GM12878 (cell line): ENCODE measurements around the gene FRS3. TPM values are rescaled to one million over a fixed set of nuclear protein-coding genes. Genes with fewer than 3 reads are reported as not detected.

ENCODE experiments used
- ATAC-seq: fragments of 200-7000 bp; cut with Tn5 transposase; 3 replicates; pipeline ENCODE4 v1.9.1; 2020; ENCODE audit warnings: mild to moderate bottlenecking, moderate library complexity
- BruUV-seq: library from RNA; stranded (reverse); fragments of 400-500 nt; replicated peaks from 2 replicates; lab custom pipeline; 2021; lab: Mats Ljungman, UMichigan
- CTCF ChIA-PET: fragments of 300-600 bp; sonication (Branson Sonifier 250); formaldehyde crosslinking; extraction: SDS; loops from one replicate; lab custom pipeline; 2021; ENCODE audit warnings: inconsistent platforms; lab: Yijun Ruan, JAX
- POLR2A ChIA-PET: fragments of 350-600 bp; formaldehyde crosslinking; extraction: SDS; loops from one replicate; lab custom pipeline; 2021; ENCODE audit warnings: inconsistent platforms; lab: Charles Lee
- RAD21 ChIA-PET: fragments of 300-600 bp; sonication (Branson Sonifier 250); formaldehyde crosslinking; loops from one replicate; lab custom pipeline; 2023; ENCODE audit warnings: antibody characterized with exemption; ENCODE audit not compliant: unreplicated experiment; lab: Charles Lee
- SMC1A ChIA-PET: fragments of 300-600 bp; sonication (Branson Sonifier 250); formaldehyde crosslinking; loops from one replicate; lab custom pipeline; 2023; ENCODE audit not compliant: unreplicated experiment, uncharacterized antibody; lab: Charles Lee
- DNase-seq: peaks from one replicate; pipeline ENCODE4 v3.0.0-alpha.2; 2011; ENCODE audit warnings: low read depth, low spot score
- FAIRE-seq: peaks from 3 replicates; lab custom pipeline; 2011; peaks lifted over from hg19 to GRCh38; lab: Jason Lieb, UNC
- H2AFZ ChIP-seq: 2 replicates; pipeline ENCODE4 v1.6.0; 2011; ENCODE audit warnings: low read depth, low read length, control low read depth; ENCODE audit not compliant: control insufficient read depth
- H3K27ac ChIP-seq: 2 replicates; pipeline ENCODE4 v1.5.1; 2011; ENCODE audit warnings: control low read depth; ENCODE audit not compliant: control insufficient read depth, insufficient read depth
- H3K27me3 ChIP-seq, 2 experiments: replicated peaks in 1 of 2; 2 replicates each; pipeline versions ENCODE4 v1.6.0 to v1.6.1; 2011; ENCODE audit warnings: low read length in 1 of 2; ENCODE audit not compliant: control insufficient read depth in 2 of 2, insufficient read depth in 2 of 2
- H3K36me3 ChIP-seq, 2 experiments: 2 replicates each; pipeline ENCODE4 v1.5.1; 2011; ENCODE audit warnings: low read length in 1 of 2; ENCODE audit not compliant: control insufficient read depth in 2 of 2, insufficient read depth in 2 of 2
- H3K4me1 ChIP-seq: 2 replicates; pipeline ENCODE4 v1.6.1; 2011; ENCODE audit warnings: mild to moderate bottlenecking, low read length, moderate library complexity, mixed read lengths; ENCODE audit not compliant: control insufficient read depth, insufficient read depth
- H3K4me2 ChIP-seq: 2 replicates; pipeline ENCODE4 v1.6.0; 2011; ENCODE audit warnings: control low read depth; ENCODE audit not compliant: control insufficient read depth, insufficient read depth
- H3K4me3 ChIP-seq: fragments of 200-600 bp; sonication (generic); 2 replicates; pipeline ENCODE4 v1.5.1; 2016
- H3K79me2 ChIP-seq: 2 replicates; pipeline ENCODE4 v1.6.0; 2011; ENCODE audit warnings: low read length; ENCODE audit not compliant: control insufficient read depth, insufficient read depth
- H3K9ac ChIP-seq: 2 replicates; pipeline ENCODE4 v1.8.0; 2011; ENCODE audit warnings: low read length, control low read depth, mixed read lengths; ENCODE audit not compliant: control insufficient read depth, insufficient read depth
- H3K9me3 ChIP-seq: replicated peaks from 3 replicates; pipeline ENCODE4 v1.5.1; 2011; ENCODE audit warnings: mild to moderate bottlenecking, low read length; ENCODE audit not compliant: control insufficient read depth, insufficient read depth
- H4K20me1 ChIP-seq: 2 replicates; pipeline ENCODE4 v1.6.0; 2011; ENCODE audit not compliant: control insufficient read depth, insufficient read depth
- BCLAF1 ChIP-seq: fragments of 450-650 bp; IDR thresholded peaks from 2 replicates; pipeline ENCODE4 v1.6.1; 2017; ENCODE audit warnings: antibody characterized with exemption, mild to moderate bottlenecking, moderate library complexity
- MYC ChIP-seq: IDR thresholded peaks from 2 replicates; pipeline ENCODE4 v1.6.1; 2011; ENCODE audit warnings: mild to moderate bottlenecking, low read length, moderate library complexity, inconsistent platforms; ENCODE audit not compliant: insufficient read depth, insufficient replicate concordance, insufficient read length, severe bottlenecking
- RELA ChIP-seq: fragments of 450-650 bp; IDR thresholded peaks from 2 replicates; pipeline ENCODE4 v1.8.0; 2014; ENCODE audit warnings: borderline replicate concordance; ENCODE audit not compliant: partially characterized antibody
- REST ChIP-seq: IDR thresholded peaks from 2 replicates; pipeline ENCODE4 v1.6.1; 2012; ENCODE audit warnings: mild to moderate bottlenecking, low read depth, low read length
- SUPT20H ChIP-seq: IDR thresholded peaks from 2 replicates; pipeline ENCODE4 v1.6.1; 2011; ENCODE audit warnings: low read depth, mild to moderate bottlenecking, low read length, moderate library complexity, borderline replicate concordance; ENCODE audit not compliant: control insufficient read depth
- TBL1XR1 ChIP-seq: IDR thresholded peaks from 2 replicates; pipeline ENCODE4 v1.6.1; 2012; ENCODE audit warnings: low read depth, low read length, improper control_type of control experiment
- TCF12 ChIP-seq: IDR thresholded peaks from 2 replicates; pipeline ENCODE4 v1.6.1; 2011; ENCODE audit warnings: low read depth, mild to moderate bottlenecking, low read length
- ZNF622 ChIP-seq: fragments of 450-650 bp; IDR thresholded peaks from 2 replicates; pipeline ENCODE4 v1.6.1; 2017; ENCODE audit warnings: mild to moderate bottlenecking, inconsistent platforms
- WGBS: methylation state at CpG from one replicate; pipeline ENCODE4 v1.1.6; 2016; ENCODE audit warnings: low lambda C conversion rate; ENCODE audit not compliant: insufficient replicate concordance, insufficient coverage; ENCODE audit errors: missing lambda C conversion rate; 5-methylcytosine and 5-hydroxymethylcytosine counted together
- in situ Hi-C: fragments of 300-500 bp; cut with MboI; formaldehyde crosslinking; loops from 9 replicates; pipeline ENCODE4 v1.14.3; 2018; ENCODE audit warnings: mixed read lengths
- intact Hi-C: fragments of 100-400 bp; cut with micrococcal nuclease; formaldehyde crosslinking; loops from one replicate; pipeline ENCODE4 v1.14.2; 2022; ENCODE audit not compliant: unreplicated experiment
- polyA plus RNA-seq, 11 experiments: library from polyadenylated mRNA; depleted of rRNA in 4 of 11; unstranded in 6 of 11; stranded (reverse) in 5 of 11; fragments of >200 nt; fragmentation: Nextera tagmentation in 4 of 11; fragmentation: Illumina TruSeq in 1 of 11; extraction: Ambion mirVana in 4 of 11; extraction: Trizol in 1 of 11; gene quantifications; 1 replicate in 1 of 11; 2 replicates in 10 of 11; pipeline versions ENCODE4 v1.2.1 to v1.2.3, GENCODE V29; 2011 to 2016; ENCODE audit warnings: inconsistent platforms in 2 of 11, missing spikeins in 2 of 11, low read depth in 1 of 11
- total RNA-seq, 4 experiments: library from RNA; depleted of rRNA in 3 of 4; stranded (reverse); fragments of >200 nt in 3 of 4; fragmentation: Illumina TruSeq in 1 of 4; extraction: Trizol in 1 of 4; gene quantifications; 2 replicates each; pipeline versions ENCODE4 v1.2.1 to v1.2.3, GENCODE V29; 2013 to 2021
- TF ChIP-seq, protein P1 (sequence below): fragments of 450-650 bp; formaldehyde crosslinking; IDR thresholded peaks from 2 replicates; pipeline ENCODE4 v1.4.0; 2022; ENCODE audit warnings: mild to moderate bottlenecking, moderate library complexity
- TF ChIP-seq, protein P2 (sequence below): IDR thresholded peaks from 2 replicates; pipeline ENCODE4 v1.6.1; 2012; ENCODE audit warnings: low read length, inconsistent platforms

Gene FRS3
- total and polyA plus RNA-seq, 10 of the 15 experiments (the other 5 are each of a cell fraction or from before 2014, with no cell fraction given): 0.05 to 3.4 (median 1.5) TPM

GRCh38 chr6:41747256-41748101, 32.2 kb downstream of the FRS3 start, which contains the start of gene PGC:
PGC (minus strand) TSS chr6:41747397; CDS start chr6:41747334, 63 bp downstream.
- Histone ChIP-seq H3K79me2 (no peaks in the 10 kb centered on the region), H3K9me3 (no peaks in the 10 kb centered on the region), H3K4me1 (no peaks in the 10 kb centered on the region), H2AFZ (no peak within 1 kb of the TSS), H3K27ac (no peak within 1 kb of the TSS), H3K36me3 (no peaks in the 10 kb centered on the region), H3K4me2 (no peak within 1 kb of the TSS), H3K9ac (no peak within 1 kb of the TSS), H4K20me1 (no peaks in the 10 kb centered on the region), H3K4me3 (no peak within 1 kb of the TSS), H3K27me3 (no peaks in the 10 kb centered on the region; a peak in 1 of 4 replicates)
- CTCF ChIA-PET: no interaction called here
- BruUV-seq: no TSS peak
- WGBS: 52% methylated on average over 15 of the region's 15 CpGs
- DNase-seq: no peak
- no peak for FAIRE-seq
- intact Hi-C loops: no loop called here
- in situ Hi-C loops: no loop called here
- SMC1A ChIA-PET: interaction anchor here (1.1 kb wide), 1 partner anchor 31 kb away, joined by 3 read pairs; no protein-coding TSS in a partner anchor
- POLR2A ChIA-PET: interaction anchor here (0.6 kb wide), 1 partner anchor 415 kb away, joined by 3 read pairs; no protein-coding TSS in a partner anchor
- RAD21 ChIA-PET: no interaction called here
- ATAC-seq: no peak
- no peak for TF ChIP-seq REST
- TF ChIP-seq ZNF622: no peak
- TF ChIP-seq TCF12: no peak
- TF ChIP-seq, protein P1, sequence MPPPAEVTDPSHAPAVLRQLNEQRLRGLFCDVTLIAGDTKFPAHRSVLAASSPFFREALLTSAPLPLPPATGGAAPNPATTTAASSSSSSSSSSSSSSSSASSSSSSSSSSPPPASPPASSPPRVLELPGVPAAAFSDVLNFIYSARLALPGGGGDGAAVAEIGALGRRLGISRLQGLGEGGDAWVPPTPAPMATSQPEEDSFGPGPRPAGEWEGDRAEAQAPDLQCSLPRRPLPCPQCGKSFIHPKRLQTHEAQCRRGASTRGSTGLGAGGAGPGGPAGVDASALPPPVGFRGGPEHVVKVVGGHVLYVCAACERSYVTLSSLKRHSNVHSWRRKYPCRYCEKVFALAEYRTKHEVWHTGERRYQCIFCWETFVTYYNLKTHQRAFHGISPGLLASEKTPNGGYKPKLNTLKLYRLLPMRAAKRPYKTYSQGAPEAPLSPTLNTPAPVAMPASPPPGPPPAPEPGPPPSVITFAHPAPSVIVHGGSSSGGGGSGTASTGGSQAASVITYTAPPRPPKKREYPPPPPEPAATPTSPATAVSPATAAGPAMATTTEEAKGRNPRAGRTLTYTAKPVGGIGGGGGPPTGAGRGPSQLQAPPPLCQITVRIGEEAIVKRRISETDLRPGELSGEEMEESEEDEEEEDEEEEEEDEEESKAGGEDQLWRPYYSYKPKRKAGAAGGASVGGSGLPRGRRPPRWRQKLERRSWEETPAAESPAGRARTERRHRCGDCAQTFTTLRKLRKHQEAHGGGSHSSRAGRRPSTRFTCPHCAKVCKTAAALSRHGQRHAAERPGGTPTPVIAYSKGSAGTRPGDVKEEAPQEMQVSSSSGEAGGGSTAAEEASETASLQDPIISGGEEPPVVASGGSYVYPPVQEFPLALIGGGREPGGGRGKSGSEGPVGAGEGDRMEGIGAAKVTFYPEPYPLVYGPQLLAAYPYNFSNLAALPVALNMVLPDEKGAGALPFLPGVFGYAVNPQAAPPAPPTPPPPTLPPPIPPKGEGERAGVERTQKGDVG (CRISPR knock-in tag): no peak
- TF ChIP-seq, protein P2, sequence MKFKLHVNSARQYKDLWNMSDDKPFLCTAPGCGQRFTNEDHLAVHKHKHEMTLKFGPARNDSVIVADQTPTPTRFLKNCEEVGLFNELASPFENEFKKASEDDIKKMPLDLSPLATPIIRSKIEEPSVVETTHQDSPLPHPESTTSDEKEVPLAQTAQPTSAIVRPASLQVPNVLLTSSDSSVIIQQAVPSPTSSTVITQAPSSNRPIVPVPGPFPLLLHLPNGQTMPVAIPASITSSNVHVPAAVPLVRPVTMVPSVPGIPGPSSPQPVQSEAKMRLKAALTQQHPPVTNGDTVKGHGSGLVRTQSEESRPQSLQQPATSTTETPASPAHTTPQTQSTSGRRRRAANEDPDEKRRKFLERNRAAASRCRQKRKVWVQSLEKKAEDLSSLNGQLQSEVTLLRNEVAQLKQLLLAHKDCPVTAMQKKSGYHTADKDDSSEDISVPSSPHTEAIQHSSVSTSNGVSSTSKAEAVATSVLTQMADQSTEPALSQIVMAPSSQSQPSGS: no peak
- TF ChIP-seq SUPT20H: no peak
- TF ChIP-seq BCLAF1: no peak
- TF ChIP-seq TBL1XR1: no peak
- TF ChIP-seq RELA: no peak
- TF ChIP-seq MYC: no peak
